H1 (cell line): Measurements from ENCODE around the gene SHROOM4. TPM values are rescaled to one million over a fixed set of nuclear protein-coding genes. Genes with fewer than 3 reads are reported as not detected.

Source experiments
- CTCF ChIA-PET: fragments of 300-600 bp; sonication (Branson Sonifier 250); formaldehyde crosslinking; loops from one replicate; lab custom pipeline; 2021; ENCODE audit not compliant: partially characterized antibody; lab: Charles Lee
- POLR2A ChIA-PET: fragments of 300-600 bp; sonication (Branson Sonifier 250); formaldehyde crosslinking; loops from one replicate; lab custom pipeline; 2021; ENCODE audit warnings: inconsistent platforms; ENCODE audit not compliant: partially characterized antibody; lab: Charles Lee
- DNase-seq, 2 experiments: peaks; one replicate each; pipeline versions ENCODE4 v3.0.0 to v3.0.0-alpha.2; 2010 to 2022; ENCODE audit warnings: low spot score in 2 of 2, low read depth in 1 of 2, mixed read lengths in 1 of 2
- FAIRE-seq: peaks from 2 replicates; lab custom pipeline; 2011; peaks lifted over from hg19 to GRCh38; lab: Jason Lieb, UNC
- H2AFZ ChIP-seq: 2 replicates; pipeline ENCODE4 v1.8.1; 2012; ENCODE audit warnings: low read length, inconsistent platforms
- H2AK5ac ChIP-seq: 2 replicates; pipeline ENCODE4 v1.6.1; 2013; ENCODE audit warnings: low read depth, low read length
- H2BK120ac ChIP-seq: replicated peaks from 2 replicates; pipeline ENCODE3; 2013; ENCODE audit warnings: low read depth, low read length, inconsistent platforms
- H2BK12ac ChIP-seq: 2 replicates; pipeline ENCODE4 v1.6.1; 2013; ENCODE audit warnings: low read depth, low read length
- H2BK15ac ChIP-seq: 2 replicates; pipeline ENCODE4 v1.6.1; 2013; ENCODE audit warnings: low read length
- H2BK20ac ChIP-seq: 2 replicates; pipeline ENCODE4 v1.6.1; 2013; ENCODE audit warnings: low read length
- H2BK5ac ChIP-seq: 2 replicates; pipeline ENCODE4 v1.6.1; 2013; ENCODE audit warnings: low read depth, low read length
- H3K14ac ChIP-seq: 2 replicates; pipeline ENCODE4 v1.6.1; 2013; ENCODE audit warnings: inconsistent platforms; ENCODE audit not compliant: insufficient read length
- H3K18ac ChIP-seq: 2 replicates; pipeline ENCODE4 v1.6.1; 2013; ENCODE audit warnings: low read length; ENCODE audit errors: extremely low read depth
- H3K23ac ChIP-seq: 2 replicates; pipeline ENCODE4 v1.6.1; 2013; ENCODE audit warnings: inconsistent platforms; ENCODE audit not compliant: insufficient read length
- H3K23me2 ChIP-seq: 2 replicates; pipeline ENCODE4 v1.6.1; 2013; ENCODE audit warnings: low read depth, low read length
- H3K27ac ChIP-seq: 2 replicates; pipeline ENCODE4 v1.6.1; 2011; ENCODE audit warnings: low read depth, low read length, inconsistent platforms
- H3K27me3 ChIP-seq, 4 experiments: replicated peaks in 1 of 4; 1 replicate in 1 of 4; 2 replicates in 3 of 4; pipeline versions ENCODE4 v1.6.1 to v1.8.1; 2011 to 2013; ENCODE audit warnings: low read length in 3 of 4, mild to moderate bottlenecking in 3 of 4, inconsistent platforms in 2 of 4, mixed read lengths in 2 of 4, moderate library complexity in 1 of 4; ENCODE audit not compliant: control insufficient read depth in 3 of 4, insufficient read depth in 3 of 4; ENCODE audit errors: extremely low read depth in 1 of 4
- H3K36me3 ChIP-seq, 4 experiments: 2 replicates each; pipeline versions ENCODE4 v1.6.1 to v1.8.1; 2011 to 2013; ENCODE audit warnings: mild to moderate bottlenecking in 4 of 4, low read length in 3 of 4, moderate library complexity in 2 of 4, control low read depth in 1 of 4, inconsistent platforms in 1 of 4; ENCODE audit not compliant: insufficient read depth in 4 of 4, control insufficient read depth in 2 of 4
- H3K4ac ChIP-seq: replicated peaks from 2 replicates; pipeline ENCODE3; 2013; ENCODE audit warnings: low read length, low read depth, mixed read lengths, inconsistent platforms; ENCODE audit not compliant: insufficient read length
- H3K4me1 ChIP-seq, 4 experiments: replicated peaks in 1 of 4; 1 replicate in 1 of 4; 2 replicates in 3 of 4; pipeline versions ENCODE4 v1.6.1 to v1.8.1; 2011 to 2013; ENCODE audit warnings: low read length in 3 of 4, inconsistent platforms in 2 of 4, mixed read lengths in 1 of 4; ENCODE audit not compliant: insufficient read depth in 4 of 4, control insufficient read depth in 3 of 4
- H3K4me2 ChIP-seq, 2 experiments: 2 replicates each; pipeline versions ENCODE4 v1.6.1 to v1.8.1; 2011 to 2013; ENCODE audit warnings: low read depth in 2 of 2, low read length in 2 of 2, control low read depth in 1 of 2, inconsistent platforms in 1 of 2, mild to moderate bottlenecking in 1 of 2; ENCODE audit not compliant: insufficient read depth in 1 of 2
- H3K4me3 ChIP-seq, 4 experiments: fragments of 200-600, 300-600 bp in 1 of 4; sonication (generic), shearing (Covaris generic), sonication (Bioruptor Twin) in 1 of 4; 2 replicates each; pipeline versions ENCODE4 v1.5.1 to v1.8.1; 2011 to 2016; ENCODE audit warnings: low read length in 4 of 4, low read depth in 3 of 4, control low read depth in 2 of 4, inconsistent platforms in 2 of 4, mild to moderate bottlenecking in 2 of 4, mixed read lengths in 1 of 4, moderate library complexity in 1 of 4; ENCODE audit not compliant: insufficient read depth in 2 of 4; ENCODE audit errors: extremely low read depth in 1 of 4
- H3K56ac ChIP-seq: replicated peaks from 2 replicates; pipeline ENCODE3; 2013; ENCODE audit warnings: low read depth, mild to moderate bottlenecking, mixed read lengths, low read length, inconsistent platforms; ENCODE audit not compliant: insufficient read length
- H3K79me1 ChIP-seq: 2 replicates; pipeline ENCODE4 v1.6.1; 2013; ENCODE audit warnings: low read depth, low read length, control low read depth
- H3K79me2 ChIP-seq, 2 experiments: 2 replicates each; pipeline versions ENCODE4 v1.6.1 to v1.8.1; 2012 to 2013; ENCODE audit warnings: low read length in 2 of 2, mild to moderate bottlenecking in 2 of 2, inconsistent platforms in 1 of 2; ENCODE audit not compliant: insufficient read depth in 2 of 2, control insufficient read depth in 1 of 2
- H3K9ac ChIP-seq, 4 experiments: replicated peaks in 1 of 4; 1 replicate in 1 of 4; 2 replicates in 3 of 4; pipeline versions ENCODE4 v1.6.1 to v1.8.1; 2011 to 2013; ENCODE audit warnings: low read depth in 3 of 4, low read length in 3 of 4, control low read depth in 2 of 4, mild to moderate bottlenecking in 2 of 4, moderate library complexity in 2 of 4, inconsistent platforms in 1 of 4; ENCODE audit errors: extremely low read depth in 1 of 4
- H3K9me3 ChIP-seq, 2 experiments: 2 replicates each; pipeline versions ENCODE4 v1.6.1 to v1.8.1; 2012 to 2013; ENCODE audit warnings: mild to moderate bottlenecking in 2 of 2, moderate library complexity in 2 of 2, control low read depth in 1 of 2, inconsistent platforms in 1 of 2, low read depth in 1 of 2, low read length in 1 of 2, mixed read lengths in 1 of 2; ENCODE audit not compliant: insufficient read depth in 2 of 2
- H4K20me1 ChIP-seq, 2 experiments: replicated peaks in 1 of 2; 2 replicates each; pipeline versions ENCODE3 to v1.8.1; 2011 to 2013; ENCODE audit warnings: inconsistent platforms in 2 of 2, low read length in 2 of 2, mild to moderate bottlenecking in 1 of 2; ENCODE audit not compliant: insufficient read depth in 2 of 2, control insufficient read depth in 1 of 2
- H4K5ac ChIP-seq: 2 replicates; pipeline ENCODE4 v1.6.1; 2013; ENCODE audit warnings: low read length, low read depth, mixed read lengths, inconsistent platforms; ENCODE audit not compliant: insufficient read length
- H4K8ac ChIP-seq: 2 replicates; pipeline ENCODE4 v1.8.0; 2013; ENCODE audit warnings: mild to moderate bottlenecking, moderate library complexity, low read length, inconsistent platforms; ENCODE audit not compliant: insufficient read depth; ENCODE audit errors: extremely low read depth
- H4K91ac ChIP-seq: replicated peaks from 2 replicates; pipeline ENCODE3; 2013; ENCODE audit warnings: low read length, mixed read lengths, inconsistent platforms; ENCODE audit not compliant: insufficient read length
- CREB1 ChIP-seq: IDR thresholded peaks from 2 replicates; pipeline ENCODE4 v1.6.1; 2012; ENCODE audit warnings: inconsistent platforms
- KDM5A ChIP-seq: fragments of 200-600 bp; IDR thresholded peaks from 2 replicates; pipeline ENCODE4 v1.7.1; 2012; ENCODE audit warnings: mild to moderate bottlenecking, low read length, inconsistent platforms, mixed read lengths
- PHF8 ChIP-seq: fragments of 200-600 bp; sonication (generic); conservative IDR thresholded peaks from 2 replicates; pipeline ENCODE4 v1.7.1; 2012; ENCODE audit warnings: low read depth, mild to moderate bottlenecking, inconsistent platforms, low read length, moderate library complexity
- TAF7 ChIP-seq: optimal IDR thresholded peaks from 2 replicates; pipeline ENCODE3; 2011; ENCODE audit warnings: low read depth, mild to moderate bottlenecking, inconsistent platforms, low read length, moderate library complexity, borderline replicate concordance
- WGBS, 2 experiments: shearing (Covaris generic) in 1 of 2; methylation state at CpG; one replicate each; pipeline versions ENCODE4 v1.1.6 to v1.1.7; 2013 to 2015; ENCODE audit warnings: low lambda C conversion rate in 2 of 2, mixed read lengths in 2 of 2, inconsistent platforms in 1 of 2, low coverage in 1 of 2, missing lambda C conversion rate in 1 of 2; ENCODE audit not compliant: insufficient replicate concordance in 2 of 2, insufficient coverage in 1 of 2, insufficient read length in 1 of 2; ENCODE audit errors: extremely low coverage in 1 of 2, missing lambda C conversion rate in 1 of 2; 5-methylcytosine and 5-hydroxymethylcytosine counted together
- polyA plus RNA-seq, 7 experiments: library from polyadenylated mRNA; depleted of rRNA in 3 of 7; stranded (reverse) in 5 of 7; unstranded in 2 of 7; fragments of >200 nt in 5 of 7; fragments of 200-250 nt in 2 of 7; gene quantifications; 1 replicate in 5 of 7; 2 replicates in 1 of 7; 4 replicates in 1 of 7; pipeline versions ENCODE4 v1.2.1 to v1.2.3, GENCODE V29; 2011 to 2013; ENCODE audit warnings: missing spikeins in 2 of 7, mixed read lengths in 2 of 7
- total RNA-seq: library from RNA; stranded (reverse); fragmentation: NEBNext Ultra II Directional; extraction: Animal tissue kit (Norgen Biotek cat#: 25700); gene quantifications from 2 replicates; pipeline ENCODE4 v1.2.1, GENCODE V29; 2021
- TF ChIP-seq, protein P1 (sequence below): IDR thresholded peaks from 2 replicates; pipeline ENCODE4 v1.6.1; 2012; ENCODE audit warnings: inconsistent platforms

SHROOM4 gene
- total and polyA plus RNA-seq, 2 of the 8 experiments (the other 6 are each of a cell fraction or from before 2014, with no cell fraction given), result 1.6 to 5.6 TPM

DNA sequence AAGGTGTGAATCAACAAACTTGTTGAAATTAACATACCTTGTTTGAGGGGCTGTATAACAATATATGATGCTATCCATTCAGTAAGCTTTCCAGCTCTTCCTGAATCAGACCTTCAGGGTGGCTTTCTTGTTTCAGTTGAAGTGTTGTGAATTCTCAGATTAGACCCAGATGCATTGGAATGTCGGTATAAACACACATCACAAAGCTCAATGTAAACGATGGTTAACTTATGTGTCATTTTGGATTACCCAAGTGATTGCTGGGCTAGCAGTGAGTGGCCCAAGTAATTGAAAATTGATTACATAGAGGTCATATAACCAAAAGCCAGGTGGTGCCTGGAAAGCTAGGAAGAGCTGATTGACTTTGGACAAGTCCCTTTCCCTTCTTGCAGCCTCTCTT is 115.0 kb downstream of the SHROOM4 start:
- WGBS, 2 experiments, result 57% methylated on average over 2 of the region's 2 CpGs; no CpG with 5 or more reads in 1 of the 2 experiments
- no peak overlapping the region for H2AK5ac ChIP-seq
- H4K5ac ChIP-seq, result no peak overlapping the region
- H3K4ac ChIP-seq, result no peak overlapping the region
- FAIRE-seq (no peak), DNase-seq (no peak)
- no peak overlapping the region for H2BK12ac ChIP-seq
- peaks cover 0 to 11% (median 5%) of the 10 kb centered on the region in 4 experiments; a peak in 5 of 7 replicates for H3K4me1 ChIP-seq
- H3K23me2 ChIP-seq, result no peaks in the 10 kb centered on the region
- no peaks in the 10 kb centered on the region for H3K9me3 ChIP-seq
- H3K4me3 ChIP-seq, result no peak overlapping the region
- no peaks in the 10 kb centered on the region for H3K79me2 ChIP-seq
- no peak overlapping the region for H3K56ac ChIP-seq
- H4K91ac ChIP-seq, result no peak overlapping the region
- no peak overlapping the region for H2AFZ ChIP-seq
- CTCF ChIA-PET, result interaction anchor here (1.0 to 1.4 kb wide), 3 partner anchors 48 to 204 kb away, joined by 3 to 4 read pairs (median 4); no protein-coding TSS in a partner anchor
- no peak overlapping the region for H3K9ac ChIP-seq
- H4K20me1 ChIP-seq, result no peaks in the 10 kb centered on the region
- no peak overlapping the region for H2BK120ac ChIP-seq
- H2BK15ac ChIP-seq, result no peak overlapping the region
- POLR2A ChIA-PET, result interaction anchor here (1.2 to 1.4 kb wide), 2 partner anchors 14 to 23 kb away, joined by 3 to 6 read pairs; no protein-coding TSS in a partner anchor
- no peak overlapping the region for H4K8ac ChIP-seq
- no peaks in the 10 kb centered on the region for H3K79me1 ChIP-seq
- no peak overlapping the region for H3K27ac ChIP-seq
- H2BK5ac ChIP-seq, result 0 out of 2 replicates have a peak overlapping the region, but pooled peaks have one; percentile 22
- H3K14ac ChIP-seq, result no peak overlapping the region
- 0 out of 2 replicates have a peak overlapping the region, but pooled peaks have one; percentile 13 for H3K18ac ChIP-seq
- peak overlapping the region; percentile 2 to 9; a peak in 1 of 4 replicates for H3K4me2 ChIP-seq
- no peaks in the 10 kb centered on the region for H3K36me3 ChIP-seq
- no peak for TF ChIP-seq TAF7
- TF ChIP-seq KDM5A, result no peak
- no peak for TF ChIP-seq CREB1
- no peak for TF ChIP-seq PHF8
- TF ChIP-seq, protein P1, sequence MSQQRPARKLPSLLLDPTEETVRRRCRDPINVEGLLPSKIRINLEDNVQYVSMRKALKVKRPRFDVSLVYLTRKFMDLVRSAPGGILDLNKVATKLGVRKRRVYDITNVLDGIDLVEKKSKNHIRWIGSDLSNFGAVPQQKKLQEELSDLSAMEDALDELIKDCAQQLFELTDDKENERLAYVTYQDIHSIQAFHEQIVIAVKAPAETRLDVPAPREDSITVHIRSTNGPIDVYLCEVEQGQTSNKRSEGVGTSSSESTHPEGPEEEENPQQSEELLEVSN, result no peak
- H3K27me3 ChIP-seq, result no peaks in the 10 kb centered on the region
- no peak overlapping the region for H2BK20ac ChIP-seq
- H3K23ac ChIP-seq, result no peak overlapping the region
